Smooth muscle cell (in vitro differentiated cells): ENCODE results near the gene SULT1A3. TPM values are rescaled to one million over a fixed set of nuclear protein-coding genes. Genes with fewer than 3 reads are reported as not detected.
"Not testable (repeated sequence)": the region's sequence is repeated elsewhere in the genome, so short reads cannot be mapped to it uniquely, and the experiment has no call there.

Experiments used
- DNase-seq: peaks from one replicate; lab custom pipeline; 2025; ENCODE audit not compliant: unreplicated experiment; lab: John Stamatoyannopoulos, UW
- H2AFZ ChIP-seq: fragments of 200-600 bp; sonication (generic); 2 replicates; pipeline ENCODE4 v1.6.0; 2016; ENCODE audit warnings: antibody characterized with exemption, low read depth, mild to moderate bottlenecking
- H3F3A ChIP-seq: fragments of 200-600 bp; sonication (generic); 2 replicates; pipeline ENCODE4 v1.6.0; 2017; ENCODE audit warnings: antibody characterized with exemption, low read depth
- H3K27ac ChIP-seq: fragments of 200-600 bp; sonication (generic); 2 replicates; pipeline ENCODE4 v1.5.1; 2016; ENCODE audit warnings: low read depth, mild to moderate bottlenecking
- H3K27me3 ChIP-seq: fragments of 200-600 bp; sonication (generic); 2 replicates; pipeline ENCODE4 v1.6.1; 2016; ENCODE audit warnings: low read depth, mild to moderate bottlenecking
- H3K36me3 ChIP-seq: fragments of 200-600 bp; sonication (generic); 2 replicates; pipeline ENCODE4 v1.5.1; 2016; ENCODE audit warnings: low read depth
- H3K4me1 ChIP-seq: fragments of 200-600 bp; sonication (generic); 2 replicates; pipeline ENCODE4 v1.5.1; 2016; ENCODE audit warnings: low read depth
- H3K4me2 ChIP-seq: fragments of 200-600 bp; sonication (generic); 2 replicates; pipeline ENCODE4 v1.6.0; 2016; ENCODE audit warnings: mild to moderate bottlenecking
- H3K4me3 ChIP-seq: fragments of 200-600 bp; sonication (generic); 2 replicates; pipeline ENCODE4 v1.5.1; 2016; ENCODE audit warnings: mild to moderate bottlenecking
- H3K79me2 ChIP-seq: fragments of 200-600 bp; sonication (generic); 2 replicates; pipeline ENCODE4 v1.6.0; 2016; ENCODE audit warnings: low read depth, mild to moderate bottlenecking
- H3K9ac ChIP-seq: fragments of 200-600 bp; sonication (generic); 2 replicates; pipeline ENCODE4 v1.6.0; 2016; ENCODE audit warnings: low read depth
- H3K9me3 ChIP-seq: fragments of 200-600 bp; sonication (generic); replicated peaks from 2 replicates; pipeline ENCODE4 v1.5.1; 2016; ENCODE audit warnings: low read depth
- H4K20me1 ChIP-seq: fragments of 200-600 bp; sonication (generic); 2 replicates; pipeline ENCODE4 v1.6.0; 2016; ENCODE audit warnings: low read depth
- WGBS: methylation state at CpG from one replicate; pipeline ENCODE4 v1.1.7; 2016; ENCODE audit warnings: low lambda C conversion rate; 5-methylcytosine and 5-hydroxymethylcytosine counted together
- polyA plus RNA-seq: library from polyadenylated mRNA; unstranded; fragments of >200 nt; fragmentation: Nextera tagmentation; extraction: Ambion mirVana; gene quantifications from 2 replicates; pipeline ENCODE4 v1.2.1, GENCODE V29; 2016
- total RNA-seq: library from RNA; depleted of rRNA; stranded (reverse); fragments of >200 nt; gene quantifications from 2 replicates; pipeline ENCODE4 v1.2.3, GENCODE V29; 2014

SULT1A3 gene
- total and polyA plus RNA-seq, 2 experiments from 2014 or later: 5.8 to 8.2 TPM

DNA sequence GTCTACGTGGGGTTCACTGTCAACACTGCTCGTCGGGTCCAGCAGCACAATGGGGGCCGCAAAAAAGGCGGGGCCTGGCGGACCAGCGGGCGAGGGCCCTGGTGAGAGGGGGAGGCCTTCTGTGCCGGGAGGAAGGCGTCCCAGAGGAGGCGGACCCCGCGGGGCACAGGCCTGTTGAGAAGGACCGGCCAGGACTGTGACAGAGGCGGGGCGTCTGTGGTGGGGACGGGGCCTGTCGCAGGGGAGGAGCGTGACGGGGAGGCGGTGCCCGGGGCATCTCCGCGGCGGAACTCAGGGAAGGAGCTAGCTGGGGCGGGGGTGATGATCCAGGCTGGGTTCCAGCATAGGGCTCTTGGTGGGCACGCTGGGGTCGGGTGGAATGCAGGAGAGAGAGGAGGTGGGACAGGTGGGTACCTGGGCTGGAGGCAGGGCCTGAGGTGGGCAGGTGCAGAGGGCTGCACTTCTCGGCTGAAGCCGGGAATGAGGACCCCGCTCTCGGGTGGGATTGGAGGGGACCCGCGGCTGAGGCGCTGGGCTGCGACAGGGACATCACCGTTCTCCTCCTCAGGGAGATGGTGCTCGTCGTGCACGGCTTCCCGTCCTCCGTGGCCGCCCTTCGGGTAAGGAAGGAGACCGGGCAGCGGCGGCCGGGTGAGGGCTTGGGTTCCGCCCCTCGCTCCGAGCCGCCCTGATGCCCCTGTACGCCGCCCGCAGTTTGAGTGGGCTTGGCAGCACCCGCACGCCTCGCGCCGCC lies 4.7 kb upstream of the SULT1A3 start:
- H3K27ac ChIP-seq, DNase-seq, H3K27me3 ChIP-seq, H3K4me1 ChIP-seq, H3K9ac ChIP-seq, H3K79me2 ChIP-seq, H4K20me1 ChIP-seq, H2AFZ ChIP-seq, H3F3A ChIP-seq, H3K36me3 ChIP-seq, H3K9me3 ChIP-seq: not testable (repeated sequence)
- Histone ChIP-seq H3K4me3 (peak overlapping the region; percentile 47), H3K4me2 (peak overlapping the region; percentile 83)
- WGBS: 10% methylated on average over 17 of the region's 60 CpGs

DNA sequence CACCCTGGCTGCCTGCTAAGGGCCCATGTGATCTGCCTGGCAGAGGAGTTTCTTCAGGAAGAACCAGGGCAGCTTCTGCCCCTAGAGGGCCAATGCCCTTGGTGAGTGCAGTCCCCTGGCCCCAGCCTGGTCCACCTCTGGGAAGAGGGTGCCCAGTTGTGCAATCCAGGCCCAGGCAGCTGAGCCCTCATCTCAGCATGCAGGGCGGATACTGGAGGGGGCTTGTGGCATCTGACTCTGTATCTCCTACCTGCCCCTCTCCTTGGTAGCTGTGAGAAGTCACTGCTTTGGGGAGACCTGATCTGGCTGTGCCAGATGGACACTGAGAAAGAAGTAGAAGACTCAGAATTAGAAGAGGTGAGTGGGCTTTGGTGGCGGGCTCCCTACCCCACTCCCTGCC lies 2.1 kb upstream of the SULT1A3 start:
- H3K79me2 ChIP-seq: not testable (repeated sequence)
- 73% methylated on average over 1 of the region's 2 CpGs for WGBS

GRCh38 chr16:30199608-30200343 lies 721 bp downstream of the SULT1A3 start:
- not testable (repeated sequence) for H3K4me3 ChIP-seq, H3K4me2 ChIP-seq, H3K36me3 ChIP-seq, DNase-seq, H3F3A ChIP-seq, H4K20me1 ChIP-seq, H3K9me3 ChIP-seq, H3K79me2 ChIP-seq, H3K27ac ChIP-seq, H3K9ac ChIP-seq, H2AFZ ChIP-seq, H3K27me3 ChIP-seq, H3K4me1 ChIP-seq
- no CpG with 5 or more reads among the region's 15 CpGs for WGBS

More for the DNA sequence above, 2.1 kb upstream of the SULT1A3 start:
- not testable (repeated sequence) for DNase-seq, H3F3A ChIP-seq, H3K27ac ChIP-seq, H3K36me3 ChIP-seq, H3K9me3 ChIP-seq, H3K4me1 ChIP-seq, H3K27me3 ChIP-seq, H4K20me1 ChIP-seq, H3K4me3 ChIP-seq, H3K4me2 ChIP-seq, H3K9ac ChIP-seq, H2AFZ ChIP-seq

- not testable (repeated sequence) for H2AFZ ChIP-seq, H3K36me3 ChIP-seq, H3K4me1 ChIP-seq, H3K9ac ChIP-seq, H4K20me1 ChIP-seq, H3K27ac ChIP-seq, H3K9me3 ChIP-seq, H3K27me3 ChIP-seq, H3F3A ChIP-seq, H3K79me2 ChIP-seq, DNase-seq
- Histone ChIP-seq H3K4me3 (peak overlapping the region; percentile 49), H3K4me2 (peak overlapping the region; percentile 82)
- WGBS: 5% methylated on average over 21 of the region's 52 CpGs
These were observed 6.6 kb downstream of the SULT1A3 start for GRCh38 chr16:30205541-30206236.

- H3K4me1 ChIP-seq, H4K20me1 ChIP-seq, H3K27ac ChIP-seq, H3K27me3 ChIP-seq, H3K36me3 ChIP-seq, H3K79me2 ChIP-seq, DNase-seq, H3K9me3 ChIP-seq, H3F3A ChIP-seq, H3K9ac ChIP-seq, H2AFZ ChIP-seq: not testable (repeated sequence)
- Histone ChIP-seq H3K4me3 (peak overlapping the region; percentile 49), H3K4me2 (peak overlapping the region; percentile 82)
- WGBS: no CpG with 5 or more reads among the region's 33 CpGs
These were observed 7.2 kb downstream of the SULT1A3 start for GRCh38 chr16:30206252-30206651.

DNA sequence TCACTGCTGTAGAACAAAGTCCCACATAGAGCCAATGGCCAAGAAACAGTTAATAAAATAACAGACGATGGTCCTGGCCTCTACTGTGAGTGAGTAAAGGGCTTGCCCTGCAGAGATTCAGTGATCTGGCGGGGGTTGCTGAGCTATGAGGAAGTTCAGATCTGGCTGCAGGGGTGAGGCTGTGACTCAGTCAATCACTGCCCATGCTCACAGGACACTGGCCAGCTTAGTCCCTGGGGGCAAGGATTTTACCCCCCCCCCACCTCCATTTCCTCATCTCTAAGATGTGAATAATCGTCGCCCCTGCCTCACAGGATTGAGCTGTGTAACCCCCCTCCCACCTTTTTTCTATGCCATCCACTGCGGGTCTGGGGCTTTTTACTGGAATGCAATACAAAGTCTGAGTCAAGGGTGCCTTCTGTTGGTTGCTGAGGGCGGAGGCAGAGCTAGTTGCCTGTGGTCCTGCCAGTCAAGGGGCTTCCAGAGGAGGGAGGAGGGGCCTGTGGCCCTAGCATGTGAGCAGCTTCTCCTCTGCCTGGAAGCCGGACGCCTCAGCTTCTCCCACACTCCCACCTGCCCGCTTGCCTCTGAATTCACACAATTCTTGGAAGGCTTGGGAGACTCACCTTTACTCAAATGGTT lies 8.1 kb downstream of the SULT1A3 start:
- H3K27me3 ChIP-seq, H4K20me1 ChIP-seq, H3K9ac ChIP-seq, H3K4me1 ChIP-seq, H3K4me3 ChIP-seq, H2AFZ ChIP-seq, H3K36me3 ChIP-seq, H3K27ac ChIP-seq, H3K4me2 ChIP-seq, H3K9me3 ChIP-seq, H3F3A ChIP-seq, H3K79me2 ChIP-seq, DNase-seq: not testable (repeated sequence)
- WGBS: 0% methylated on average over 2 of the region's 9 CpGs

- not testable (repeated sequence) for H4K20me1 ChIP-seq, H3K27me3 ChIP-seq, H3K4me2 ChIP-seq, H3K9ac ChIP-seq, H3K36me3 ChIP-seq, H3K27ac ChIP-seq, H3F3A ChIP-seq, H2AFZ ChIP-seq, H3K9me3 ChIP-seq, DNase-seq, H3K79me2 ChIP-seq, H3K4me1 ChIP-seq, H3K4me3 ChIP-seq
- 35% methylated on average over 4 of the region's 6 CpGs for WGBS
These were observed 10.0 kb downstream of the SULT1A3 start for GRCh38 chr16:30209032-30209431.

- H3K27ac ChIP-seq, H3K9me3 ChIP-seq, H3K36me3 ChIP-seq, H3K79me2 ChIP-seq, H3K4me2 ChIP-seq, H3K27me3 ChIP-seq, H3F3A ChIP-seq, H2AFZ ChIP-seq, DNase-seq, H3K4me3 ChIP-seq, H4K20me1 ChIP-seq, H3K4me1 ChIP-seq, H3K9ac ChIP-seq: not testable (repeated sequence)
- no CpG with 5 or more reads among the region's 4 CpGs for WGBS
These were observed 12.4 kb downstream of the SULT1A3 start for GRCh38 chr16:30211414-30211813.
